HepG2 (cell line): ENCODE measurements around the gene MAPK1. TPM values are rescaled to one million over a fixed set of nuclear protein-coding genes. Genes with fewer than 3 reads are reported as not detected.
"Not testable (repeated sequence)": the region's sequence is repeated elsewhere in the genome, so short reads cannot be mapped to it uniquely, and the experiment has no call there.

Experiments
- ATAC-seq: fragments of 200-7000 bp; cut with Tn5 transposase; 3 replicates; pipeline ENCODE4 v1.9.1; 2020; ENCODE audit warnings: mild to moderate bottlenecking, moderate library complexity
- BruUV-seq: library from RNA; stranded (reverse); fragments of 400-500 nt; replicated peaks from 2 replicates; lab custom pipeline; 2021; lab: Mats Ljungman, UMichigan
- CTCF ChIA-PET: fragments of 300-600 bp; formaldehyde crosslinking; extraction: SDS; loops from one replicate; lab custom pipeline; 2021; ENCODE audit warnings: low total read pairs, inconsistent platforms, low intra/inter-chr PET ratio; lab: Yijun Ruan, JAX
- POLR2A ChIA-PET: fragments of 350-600 bp; sonication (Branson Sonifier 250); formaldehyde crosslinking; loops from one replicate; lab custom pipeline; 2020; ENCODE audit warnings: antibody characterized with exemption, inconsistent platforms; lab: Yijun Ruan, JAX
- DNase-seq: peaks from one replicate; pipeline ENCODE4 v3.0.0-alpha.2; 2015; ENCODE audit warnings: low spot score
- FAIRE-seq: peaks from 3 replicates; lab custom pipeline; 2011; peaks lifted over from hg19 to GRCh38; lab: Jason Lieb, UNC
- H2AFZ ChIP-seq: one replicate; pipeline ENCODE4 v1.6.1; 2011; ENCODE audit warnings: low read length, inconsistent platforms
- H3K27ac ChIP-seq: fragments of 300-600 bp; 3 replicates; pipeline ENCODE4 v1.8.0; 2011; ENCODE audit warnings: mixed run types, mild to moderate bottlenecking, mixed read lengths, low read length, inconsistent platforms; ENCODE audit not compliant: insufficient read depth; ENCODE audit errors: extremely low read length
- H3K27me3 ChIP-seq, 2 experiments: fragments of 200-600 bp in 1 of 2; 2 replicates in 1 of 2; 3 replicates in 1 of 2; pipeline versions ENCODE4 v1.6.0 to v1.8.0; 2011; ENCODE audit warnings: low read length in 2 of 2, mild to moderate bottlenecking in 2 of 2, moderate library complexity in 2 of 2, inconsistent platforms in 1 of 2; ENCODE audit not compliant: insufficient read depth in 2 of 2, control insufficient read depth in 1 of 2
- H3K36me3 ChIP-seq, 2 experiments: fragments of 200-600 bp in 1 of 2; replicated peaks in 1 of 2; 2 replicates in 1 of 2; 3 replicates in 1 of 2; pipeline versions ENCODE4 v1.5.1 to v1.8.0; 2011; ENCODE audit warnings: low read length in 2 of 2, inconsistent platforms in 1 of 2; ENCODE audit not compliant: insufficient read depth in 2 of 2, control insufficient read depth in 1 of 2
- H3K4me1 ChIP-seq: 2 replicates; pipeline ENCODE4 v1.5.1; 2012; ENCODE audit warnings: low read length, inconsistent platforms; ENCODE audit not compliant: insufficient read depth
- H3K4me2 ChIP-seq: 2 replicates; pipeline ENCODE4 v1.6.0; 2011; ENCODE audit warnings: low read depth, low read length, inconsistent platforms
- H3K4me3 ChIP-seq, 3 experiments: fragments of 200-600 bp in 1 of 3; sonication (generic), shearing (Covaris generic) in 1 of 3; replicated peaks in 1 of 3; 2 replicates each; pipeline ENCODE4 v1.5.1; 2011 to 2016; ENCODE audit warnings: low read length in 3 of 3, inconsistent platforms in 2 of 3, low read depth in 2 of 3, mild to moderate bottlenecking in 2 of 3, control low read depth in 1 of 3, mixed read lengths in 1 of 3; ENCODE audit not compliant: insufficient read depth in 1 of 3
- H3K79me2 ChIP-seq: one replicate; pipeline ENCODE4 v1.6.1; 2011; ENCODE audit warnings: low read length, inconsistent platforms; ENCODE audit not compliant: insufficient read depth
- H3K9ac ChIP-seq: 2 replicates; pipeline ENCODE4 v1.6.0; 2011; ENCODE audit warnings: mild to moderate bottlenecking, low read depth, low read length, inconsistent platforms; ENCODE audit not compliant: insufficient read depth
- H3K9me3 ChIP-seq: 2 replicates; pipeline ENCODE4 v1.5.1; 2012; ENCODE audit warnings: mild to moderate bottlenecking, low read length
- H4K20me1 ChIP-seq: 2 replicates; pipeline ENCODE4 v1.6.0; 2011; ENCODE audit warnings: inconsistent platforms, mild to moderate bottlenecking, low read length, moderate library complexity; ENCODE audit not compliant: insufficient read depth
- HOXD1 ChIP-seq: sonication (generic); formaldehyde crosslinking; IDR thresholded peaks from 2 replicates; pipeline ENCODE4 v1.5.0; 2020; ENCODE audit warnings: missing genetic modification reagents
- SMAD3 ChIP-seq: sonication (generic); formaldehyde crosslinking; IDR thresholded peaks from 2 replicates; pipeline ENCODE4 v1.4.0; 2020; ENCODE audit warnings: missing genetic modification reagents
- ZNF207 ChIP-seq: fragments of 450-650 bp; IDR thresholded peaks from 2 replicates; pipeline ENCODE4 v1.6.1; 2016; ENCODE audit warnings: antibody characterized with exemption, borderline replicate concordance
- ZNF496 ChIP-seq: sonication (generic); formaldehyde crosslinking; IDR thresholded peaks from 2 replicates; pipeline ENCODE4 v1.8.1; 2023; ENCODE audit warnings: mild to moderate bottlenecking, moderate library complexity, missing genetic modification reagents; ENCODE audit not compliant: insufficient replicate concordance
- WGBS: methylation state at CpG from one replicate; pipeline ENCODE4 v1.1.6; 2017; ENCODE audit warnings: low lambda C conversion rate; 5-methylcytosine and 5-hydroxymethylcytosine counted together
- in situ Hi-C: cut with HindIII; loops from 2 replicates; pipeline ENCODE4 v1.10.0; 2017; ENCODE audit warnings: low pct_unique_long_range_greater_than_20kb; ENCODE audit not compliant: extremely low pct_ligation_motif_present
- intact Hi-C: fragments of 100-400 bp; cut with micrococcal nuclease; formaldehyde crosslinking; loops from one replicate; pipeline ENCODE4 v1.10.0; 2022; ENCODE audit not compliant: unreplicated experiment
- polyA plus RNA-seq, 8 experiments: library from polyadenylated mRNA; depleted of rRNA in 3 of 8; stranded (reverse) in 7 of 8; unstranded in 1 of 8; fragments of >200 nt; fragmentation: Illumina TruSeq in 4 of 8; extraction: Trizol in 4 of 8; gene quantifications; 2 replicates each; pipeline versions ENCODE4 v1.2.1 to v1.2.3, GENCODE V29; 2011 to 2016; ENCODE audit warnings: low read depth in 4 of 8, missing spikeins in 1 of 8, mixed read lengths in 1 of 8; ENCODE audit not compliant: insufficient read depth in 1 of 8
- total RNA-seq, 5 experiments: library from RNA; depleted of rRNA; stranded (reverse); fragments of >200 nt; fragmentation: Illumina TruSeq; extraction: Trizol; gene quantifications; 2 replicates each; pipeline ENCODE4 v1.2.3, GENCODE V29; 2016; ENCODE audit warnings: low read depth in 1 of 5
- TF ChIP-seq, protein P1 (sequence below): sonication (generic); formaldehyde crosslinking; IDR thresholded peaks from 2 replicates; pipeline ENCODE4 v1.5.1; 2020; ENCODE audit warnings: mild to moderate bottlenecking, missing genetic modification reagents, moderate library complexity
- TF ChIP-seq, protein P2 (sequence below): sonication (generic); formaldehyde crosslinking; IDR thresholded peaks from 2 replicates; pipeline ENCODE4 v1.5.1; 2020; ENCODE audit warnings: mild to moderate bottlenecking, missing genetic modification reagents, borderline replicate concordance

The MAPK1 gene
- total and polyA plus RNA-seq, 2 of the 13 experiments (the other 11 are each of a cell fraction or from before 2014, with no cell fraction given) = 107 to 114 TPM

DNA sequence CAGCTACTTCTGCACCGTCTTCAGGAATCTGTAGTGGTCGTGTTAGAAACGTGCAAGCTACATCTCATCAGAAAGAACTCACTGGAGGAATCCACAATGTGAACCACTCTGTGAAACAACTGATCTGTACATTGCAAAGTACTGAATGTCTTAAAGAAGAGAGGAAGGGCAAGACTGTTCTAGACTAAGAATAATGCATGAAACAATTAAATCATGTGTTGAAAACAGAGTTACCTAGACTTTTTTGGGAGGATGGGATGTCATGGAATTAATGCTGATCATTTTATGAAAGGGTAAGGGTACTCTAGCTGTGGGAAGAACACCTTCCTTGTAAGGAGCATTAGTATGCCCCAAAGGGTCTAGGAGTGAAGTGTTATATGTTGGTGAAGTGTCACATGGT lies 71.2 kb downstream of the MAPK1 start (continued):
- TF ChIP-seq, protein P1, sequence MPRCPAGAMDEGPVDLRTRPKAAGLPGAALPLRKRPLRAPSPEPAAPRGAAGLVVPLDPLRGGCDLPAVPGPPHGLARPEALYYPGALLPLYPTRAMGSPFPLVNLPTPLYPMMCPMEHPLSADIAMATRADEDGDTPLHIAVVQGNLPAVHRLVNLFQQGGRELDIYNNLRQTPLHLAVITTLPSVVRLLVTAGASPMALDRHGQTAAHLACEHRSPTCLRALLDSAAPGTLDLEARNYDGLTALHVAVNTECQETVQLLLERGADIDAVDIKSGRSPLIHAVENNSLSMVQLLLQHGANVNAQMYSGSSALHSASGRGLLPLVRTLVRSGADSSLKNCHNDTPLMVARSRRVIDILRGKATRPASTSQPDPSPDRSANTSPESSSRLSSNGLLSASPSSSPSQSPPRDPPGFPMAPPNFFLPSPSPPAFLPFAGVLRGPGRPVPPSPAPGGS (CRISPR knock-in tag) = no peak
- TF ChIP-seq HOXD1 (CRISPR knock-in tag) (no peak), ZNF207 (no peak), ZNF496 (no peak), SMAD3 (CRISPR knock-in tag) (no peak)
- TF ChIP-seq, protein P2, sequence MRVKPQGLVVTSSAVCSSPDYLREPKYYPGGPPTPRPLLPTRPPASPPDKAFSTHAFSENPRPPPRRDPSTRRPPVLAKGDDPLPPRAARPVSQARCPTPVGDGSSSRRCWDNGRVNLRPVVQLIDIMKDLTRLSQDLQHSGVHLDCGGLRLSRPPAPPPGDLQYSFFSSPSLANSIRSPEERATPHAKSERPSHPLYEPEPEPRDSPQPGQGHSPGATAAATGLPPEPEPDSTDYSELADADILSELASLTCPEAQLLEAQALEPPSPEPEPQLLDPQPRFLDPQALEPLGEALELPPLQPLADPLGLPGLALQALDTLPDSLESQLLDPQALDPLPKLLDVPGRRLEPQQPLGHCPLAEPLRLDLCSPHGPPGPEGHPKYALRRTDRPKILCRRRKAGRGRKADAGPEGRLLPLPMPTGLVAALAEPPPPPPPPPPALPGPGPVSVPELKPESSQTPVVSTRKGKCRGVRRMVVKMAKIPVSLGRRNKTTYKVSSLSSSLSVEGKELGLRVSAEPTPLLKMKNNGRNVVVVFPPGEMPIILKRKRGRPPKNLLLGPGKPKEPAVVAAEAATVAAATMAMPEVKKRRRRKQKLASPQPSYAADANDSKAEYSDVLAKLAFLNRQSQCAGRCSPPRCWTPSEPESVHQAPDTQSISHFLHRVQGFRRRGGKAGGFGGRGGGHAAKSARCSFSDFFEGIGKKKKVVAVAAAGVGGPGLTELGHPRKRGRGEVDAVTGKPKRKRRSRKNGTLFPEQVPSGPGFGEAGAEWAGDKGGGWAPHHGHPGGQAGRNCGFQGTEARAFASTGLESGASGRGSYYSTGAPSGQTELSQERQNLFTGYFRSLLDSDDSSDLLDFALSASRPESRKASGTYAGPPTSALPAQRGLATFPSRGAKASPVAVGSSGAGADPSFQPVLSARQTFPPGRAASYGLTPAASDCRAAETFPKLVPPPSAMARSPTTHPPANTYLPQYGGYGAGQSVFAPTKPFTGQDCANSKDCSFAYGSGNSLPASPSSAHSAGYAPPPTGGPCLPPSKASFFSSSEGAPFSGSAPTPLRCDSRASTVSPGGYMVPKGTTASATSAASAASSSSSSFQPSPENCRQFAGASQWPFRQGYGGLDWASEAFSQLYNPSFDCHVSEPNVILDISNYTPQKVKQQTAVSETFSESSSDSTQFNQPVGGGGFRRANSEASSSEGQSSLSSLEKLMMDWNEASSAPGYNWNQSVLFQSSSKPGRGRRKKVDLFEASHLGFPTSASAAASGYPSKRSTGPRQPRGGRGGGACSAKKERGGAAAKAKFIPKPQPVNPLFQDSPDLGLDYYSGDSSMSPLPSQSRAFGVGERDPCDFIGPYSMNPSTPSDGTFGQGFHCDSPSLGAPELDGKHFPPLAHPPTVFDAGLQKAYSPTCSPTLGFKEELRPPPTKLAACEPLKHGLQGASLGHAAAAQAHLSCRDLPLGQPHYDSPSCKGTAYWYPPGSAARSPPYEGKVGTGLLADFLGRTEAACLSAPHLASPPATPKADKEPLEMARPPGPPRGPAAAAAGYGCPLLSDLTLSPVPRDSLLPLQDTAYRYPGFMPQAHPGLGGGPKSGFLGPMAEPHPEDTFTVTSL = no peak

DNA sequence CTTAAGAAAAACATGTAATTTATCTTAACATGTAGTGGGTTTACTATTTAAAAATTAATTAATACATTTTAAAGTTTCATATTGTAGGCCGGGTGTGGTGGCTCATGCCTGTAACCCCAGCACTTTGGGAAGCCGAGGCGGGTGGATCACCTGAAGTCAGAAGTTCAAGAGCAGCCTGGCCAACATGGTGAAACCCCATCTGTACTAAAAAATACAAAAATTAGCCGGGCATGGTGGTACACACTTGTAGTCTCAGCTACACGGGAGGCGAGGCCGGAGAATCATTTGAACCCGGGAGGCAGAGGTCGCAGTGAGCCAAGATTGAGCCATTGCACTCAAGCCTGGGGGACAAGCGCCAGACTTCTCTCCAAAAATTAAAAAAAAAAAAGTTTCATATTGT lies 73.7 kb downstream of the MAPK1 start:
- BruUV-seq, POLR2A ChIA-PET: not testable (repeated sequence)

More for the DNA sequence above, 73.7 kb downstream of the MAPK1 start:
- H3K27me3 ChIP-seq, DNase-seq, H3K9ac ChIP-seq, H3K9me3 ChIP-seq, H3K4me1 ChIP-seq, FAIRE-seq, intact Hi-C loops, ATAC-seq, H3K79me2 ChIP-seq, H2AFZ ChIP-seq, CTCF ChIA-PET, H4K20me1 ChIP-seq, H3K27ac ChIP-seq, H3K4me3 ChIP-seq, H3K4me2 ChIP-seq: not testable (repeated sequence)
- in situ Hi-C loops = loop anchor here (10.0 kb wide), 1 partner anchor 61 kb away; no protein-coding TSS in a partner anchor
- H3K36me3 ChIP-seq = peaks cover 14 to 59% of the 10 kb centered on the region in 2 experiments
- 96% methylated on average over 10 of the region's 10 CpGs for WGBS
